HG02973 (cell line): ENCODE data around the gene F3.

ENCODE experiments used
- ATAC-seq: cut with Tn5 transposase; IDR thresholded peaks from one replicate; pipeline ENCODE4 v1.9.1; 2021; ENCODE audit warnings: moderate library complexity; ENCODE audit not compliant: unreplicated experiment

Gene F3

GRCh38 chr1:94528826-94529225, 12.7 kb downstream of the F3 start:
- no peak for ATAC-seq

DNA sequence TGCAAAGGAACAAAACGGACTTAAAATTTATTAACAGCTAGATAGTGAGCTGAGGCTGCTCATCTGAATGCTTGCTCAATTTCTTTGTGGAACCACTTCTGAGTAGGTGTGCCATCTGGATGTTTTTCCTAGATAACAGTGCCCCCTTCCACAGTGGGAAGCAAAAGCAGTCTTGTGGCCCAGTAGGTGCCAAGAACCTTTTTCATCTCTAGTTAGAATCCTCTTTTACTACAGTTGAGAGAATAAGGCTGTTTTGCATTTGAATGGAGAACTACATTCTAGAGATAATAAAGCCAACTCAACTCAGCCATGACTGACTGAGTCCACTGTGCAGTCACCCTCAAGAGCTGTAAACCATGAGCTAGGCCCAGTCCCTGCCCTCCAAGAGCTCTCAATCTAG, 13.3 kb downstream of the F3 start:
- ATAC-seq: no peak

DNA sequence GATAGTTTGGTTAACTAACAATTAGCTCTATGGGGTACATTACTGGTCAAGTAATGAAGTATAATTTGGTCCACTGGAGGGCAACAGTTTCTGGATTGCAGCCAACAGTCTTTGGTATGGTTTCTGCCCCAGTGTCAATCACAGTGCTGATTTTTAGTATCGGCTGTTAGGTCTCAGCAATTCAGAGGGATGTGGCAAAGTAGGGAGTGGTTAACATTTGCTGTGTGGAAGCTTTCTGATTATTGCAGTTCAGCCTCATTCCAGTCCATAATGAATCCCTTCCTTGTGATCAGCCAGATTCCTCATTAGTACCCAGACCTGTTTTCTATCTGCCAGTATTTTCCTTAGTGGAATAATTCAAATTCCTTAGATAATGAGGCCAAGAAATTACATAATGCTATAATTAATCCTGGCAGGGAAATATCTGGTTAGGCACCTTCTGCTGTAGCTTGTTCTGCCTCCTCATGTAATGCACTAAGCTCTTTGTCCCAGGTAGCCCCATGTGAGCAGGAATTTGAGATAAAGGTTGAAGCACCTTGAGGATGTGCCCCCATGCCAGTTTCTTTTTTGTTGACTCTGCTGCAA, 14.0 kb downstream of the F3 start:
- ATAC-seq: no peak

- ATAC-seq: no peak
Observed at GRCh38 chr1:94526152-94526980, 15.2 kb downstream of the F3 start.

DNA sequence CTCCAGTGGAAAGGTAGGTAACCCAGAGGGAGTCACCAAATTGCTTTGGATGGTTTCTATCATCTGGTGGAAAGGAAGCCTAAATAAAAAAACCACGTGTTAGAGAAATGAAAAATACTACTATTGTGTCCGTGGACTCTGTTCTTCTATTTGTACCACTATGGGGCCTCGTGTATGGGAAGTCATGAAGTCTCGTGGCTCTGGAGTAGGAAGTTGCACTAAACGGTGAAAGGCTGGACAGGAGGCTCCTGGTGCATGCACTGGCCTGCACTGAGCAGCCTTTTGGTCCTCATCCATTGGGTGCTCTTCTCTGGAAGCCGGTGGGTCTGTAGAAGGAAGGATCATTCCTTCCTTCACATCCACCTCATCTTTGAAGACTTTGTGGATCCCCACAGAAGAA, 17.0 kb downstream of the F3 start:
- no peak for ATAC-seq

DNA sequence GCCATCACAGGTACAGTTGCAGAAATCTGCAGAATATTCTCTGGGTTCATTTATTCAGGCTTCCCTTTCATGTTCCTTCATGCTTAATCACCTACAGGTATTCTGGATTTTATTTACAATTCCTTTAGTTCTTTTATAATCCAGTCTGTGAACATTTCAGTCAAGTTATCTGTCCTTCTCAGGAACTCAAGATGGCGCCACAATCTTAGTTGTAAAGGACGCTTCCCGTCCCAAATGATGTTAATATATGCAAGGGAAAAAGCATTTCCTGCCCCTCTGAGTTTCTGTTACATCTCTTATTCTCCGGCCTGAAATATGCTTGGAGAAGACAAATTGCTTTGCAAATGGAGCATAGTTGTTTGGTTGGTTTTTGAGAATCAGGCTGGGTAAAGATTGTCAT, 19.3 kb downstream of the F3 start:
- ATAC-seq: no peak

- ATAC-seq: no peak
Observed at GRCh38 chr1:94519351-94519750, 22.2 kb downstream of the F3 start.

- ATAC-seq: no peak
Observed at GRCh38 chr1:94515296-94515947, 26.1 kb downstream of the F3 start.

GRCh38 chr1:94514095-94514727, 27.3 kb downstream of the F3 start:
- ATAC-seq: no peak

GRCh38 chr1:94512816-94513215, 28.7 kb downstream of the F3 start:
- no peak for ATAC-seq

GRCh38 chr1:94504601-94505000, 37.0 kb downstream of the F3 start:
- ATAC-seq: no peak

DNA sequence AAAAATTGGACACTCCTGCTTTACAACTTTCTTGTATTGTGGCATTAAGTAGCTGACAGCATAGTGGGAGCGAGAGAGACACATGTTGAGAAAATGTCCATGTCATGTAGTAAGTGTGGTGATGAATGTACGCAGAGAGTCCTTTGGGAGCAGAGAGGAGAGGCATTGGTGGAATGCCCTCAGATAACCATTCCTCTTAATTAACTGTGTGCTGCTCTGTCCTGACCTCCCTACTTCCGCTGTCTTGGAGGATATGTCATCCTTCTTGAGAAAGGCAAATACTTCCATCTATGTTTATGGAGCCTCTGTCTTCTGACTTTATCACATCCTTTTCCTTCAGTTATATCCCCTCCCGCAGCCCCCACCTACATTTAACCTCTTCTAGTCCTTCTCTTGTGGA, 38.4 kb downstream of the F3 start:
- ATAC-seq: no peak

DNA sequence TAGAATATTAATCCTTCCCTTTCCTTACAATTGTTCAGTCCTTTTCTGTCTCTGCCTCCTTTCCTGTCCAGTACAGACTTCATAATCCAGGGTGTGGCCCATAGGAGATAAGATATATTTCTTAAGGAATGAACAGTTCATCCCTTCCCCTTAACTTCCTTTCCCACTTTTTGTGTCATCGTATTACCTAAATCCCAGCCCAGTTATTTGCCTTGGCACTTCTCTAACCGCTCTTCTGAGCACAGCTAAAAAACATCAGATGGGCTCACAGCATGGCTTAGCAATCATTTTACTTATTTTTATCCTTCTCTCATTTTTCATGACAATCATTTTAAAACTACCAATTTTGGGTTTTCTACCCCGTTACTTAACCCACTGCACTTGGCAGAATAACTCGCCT, 39.6 kb downstream of the F3 start:
- ATAC-seq: no peak

- ATAC-seq: no peak
Observed at GRCh38 chr1:94501426-94501825, 40.1 kb downstream of the F3 start.

DNA sequence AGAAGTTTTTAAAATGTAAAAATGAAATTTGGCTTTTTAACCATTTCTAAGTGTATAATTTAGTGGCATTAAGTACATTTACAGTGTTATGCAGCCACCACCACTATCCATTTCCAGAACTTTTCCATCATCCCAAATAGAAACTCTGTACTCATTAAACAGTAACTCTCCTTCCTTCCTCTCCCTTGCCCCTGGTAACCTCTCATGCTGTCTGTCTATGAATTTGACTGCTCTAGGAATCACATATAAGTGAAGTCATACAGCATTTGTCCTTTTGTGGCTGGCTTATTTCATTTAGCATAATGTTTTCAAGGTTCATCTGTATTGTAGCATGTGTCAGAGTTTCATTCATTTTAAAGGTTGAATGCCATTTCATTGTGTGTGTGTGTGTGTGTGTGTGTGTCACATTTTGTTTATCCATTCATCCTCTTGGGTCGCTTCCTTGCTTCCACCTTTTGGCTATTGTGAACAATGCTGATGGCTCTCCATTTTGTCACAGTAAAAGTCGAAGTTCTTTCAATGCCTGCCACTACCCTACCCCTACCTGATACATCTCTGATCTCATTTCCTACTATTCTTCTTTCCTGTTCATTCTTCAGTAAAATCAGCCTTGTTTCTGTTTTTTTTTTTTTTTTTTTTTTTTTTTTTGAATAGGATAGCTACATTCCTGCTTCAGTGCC, 45.3 kb downstream of the F3 start:
- no peak for ATAC-seq

DNA sequence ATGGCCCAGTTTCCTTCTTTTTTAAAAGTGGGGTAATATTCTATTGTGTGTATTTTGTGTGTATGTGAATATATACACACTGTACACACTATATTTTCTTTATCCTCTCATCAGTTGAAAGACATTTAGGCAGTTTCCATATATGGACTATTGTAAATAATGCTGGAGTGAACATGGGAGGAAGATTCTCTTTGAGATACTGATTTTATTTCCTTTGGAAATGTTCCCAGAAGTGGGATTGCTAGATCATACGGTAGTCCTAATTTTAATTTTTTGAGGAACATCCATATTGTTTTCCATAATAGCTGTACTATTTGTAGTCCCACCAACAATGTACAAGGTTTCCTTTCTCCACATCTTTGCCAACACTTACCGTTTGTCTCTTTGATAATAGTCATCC, 51.0 kb downstream of the F3 start:
- ATAC-seq: no peak

GRCh38 chr1:94486990-94487389, 54.6 kb downstream of the F3 start:
- no peak for ATAC-seq

- peak; percentile 98 for ATAC-seq
Observed at GRCh38 chr1:94481473-94481933, 60.1 kb downstream of the F3 start.

- ATAC-seq: no peak
Observed at GRCh38 chr1:94479682-94480081, 61.9 kb downstream of the F3 start.
